Measurements from ENCODE around the gene SNPH.

GRCh38 chr20:1323830-1324597, 57.9 kb downstream of the SNPH start:
- no peak for TF ChIP-seq CTCF (IDR thresholded peaks at IDR 0.05)
- TF ChIP-seq POLR2A (IDR thresholded peaks at IDR 0.05): no peak
